ENCODE measurements around the gene PSPH. TPM values are rescaled to one million over a fixed set of nuclear protein-coding genes. Genes with fewer than 3 reads are reported as not detected.
A peak's percentile ranks its signal among the peaks of the same experiment; 100 is the strongest.
"Not testable (repeated sequence)": the region's sequence is repeated elsewhere in the genome, so short reads cannot be mapped to it uniquely, and the experiment has no call there.

PSPH gene
- total RNA-seq, 2 donors from 2014 or later: 8.5 to 10.9 TPM

GRCh38 chr7:56066376-56066775 lies 15.1 kb upstream of the PSPH start:
- not testable (repeated sequence) for DNase-seq, ATAC-seq

GRCh38 chr7:56063882-56064625 lies 12.8 kb upstream of the PSPH start, which contains the start of gene SUMF2:
Gene SUMF2 (plus strand): TSS chr7:56064286. CDS start chr7:56064312, 26 bp downstream.
- intact Hi-C loops (cut with DNase I, micrococcal nuclease): no loop called here
- ATAC-seq: peak; percentile 97
- peak; percentile 90 to 94 for DNase-seq

More at GRCh38 chr7:56066376-56066775, 15.1 kb upstream of the PSPH start:
- intact Hi-C loops (cut with DNase I, micrococcal nuclease): not testable (repeated sequence)

GRCh38 chr7:56063500-56063881 lies 12.2 kb upstream of the PSPH start:
- DNase-seq (no peak), ATAC-seq (no peak)
- intact Hi-C loops (cut with DNase I, micrococcal nuclease): no loop called here

GRCh38 chr7:56062382-56062781 lies 11.1 kb upstream of the PSPH start:
- DNase-seq: no peak
- intact Hi-C loops (cut with DNase I, micrococcal nuclease): no loop called here
- no peak for ATAC-seq

- ATAC-seq: no peak
- intact Hi-C loops (cut with DNase I, micrococcal nuclease): no loop called here
- DNase-seq: no peak
These were observed 2.7 kb upstream of the PSPH start for GRCh38 chr7:56053993-56054392.

- DNase-seq (no peak), ATAC-seq (no peak)
- intact Hi-C loops (cut with DNase I, micrococcal nuclease): no loop called here
These were observed 2.1 kb upstream of the PSPH start for GRCh38 chr7:56053379-56053778.

GRCh38 chr7:56051053-56051338 lies 248 bp downstream of the PSPH start:
- no peak for ATAC-seq
- no peak for DNase-seq
- intact Hi-C loops (cut with DNase I, micrococcal nuclease): no loop called here

GRCh38 chr7:56048763-56049162 lies 2.5 kb downstream of the PSPH start:
- intact Hi-C loops (cut with DNase I, micrococcal nuclease); ATAC-seq: not testable (repeated sequence)
- peak; percentile 48 to 76 for DNase-seq

- no peak for ATAC-seq
- intact Hi-C loops (cut with DNase I, micrococcal nuclease): no loop called here
- DNase-seq: no peak
These were observed 3.0 kb downstream of the PSPH start for GRCh38 chr7:56048245-56048644.

GRCh38 chr7:56047446-56048116 lies 3.7 kb downstream of the PSPH start:
- DNase-seq; ATAC-seq; intact Hi-C loops (cut with DNase I, micrococcal nuclease): not testable (repeated sequence)

GRCh38 chr7:56046721-56047445 lies 4.4 kb downstream of the PSPH start:
- DNase-seq: no peak
- peak; percentile 4 for ATAC-seq
- intact Hi-C loops (cut with DNase I, micrococcal nuclease): no loop called here

GRCh38 chr7:56045758-56046157 lies 5.5 kb downstream of the PSPH start:
- ATAC-seq; intact Hi-C loops (cut with DNase I, micrococcal nuclease): not testable (repeated sequence)

GRCh38 chr7:56040730-56041129 lies 10.5 kb downstream of the PSPH start:
- intact Hi-C loops (cut with DNase I, micrococcal nuclease): no loop called here
- no peak for DNase-seq
- ATAC-seq: peak; percentile 77

More at GRCh38 chr7:56045758-56046157, 5.5 kb downstream of the PSPH start:
- DNase-seq: not testable (repeated sequence)

- DNase-seq (peak; percentile 62 to 76), ATAC-seq (peak; percentile 86)
- intact Hi-C loops (cut with DNase I, micrococcal nuclease): no loop called here
These were observed 17.4 kb downstream of the PSPH start for GRCh38 chr7:56033671-56034432.

- DNase-seq; intact Hi-C loops (cut with DNase I, micrococcal nuclease); ATAC-seq: not testable (repeated sequence)
These were observed 18.7 kb downstream of the PSPH start for GRCh38 chr7:56032578-56032977.

- ATAC-seq; intact Hi-C loops (cut with DNase I, micrococcal nuclease); DNase-seq: not testable (repeated sequence)
These were observed 19.7 kb downstream of the PSPH start for GRCh38 chr7:56031556-56031955.

- DNase-seq (no peak), ATAC-seq (no peak)
- intact Hi-C loops (cut with DNase I, micrococcal nuclease): no loop called here
These were observed 20.9 kb downstream of the PSPH start for GRCh38 chr7:56030340-56030739.

GRCh38 chr7:56028942-56029630 lies 22.2 kb downstream of the PSPH start:
- ATAC-seq: peak; percentile 70
- DNase-seq: no peak
- intact Hi-C loops (cut with DNase I, micrococcal nuclease): no loop called here
